H1 (cell line): ENCODE measurements around the gene SLCO2A1.

Experiments
- RFX5 ChIP-seq: IDR thresholded peaks from 2 replicates; pipeline ENCODE4 v1.6.1; 2011; ENCODE audit warnings: low read depth, low read length, improper control_type of control experiment, borderline replicate concordance
- TF ChIP-seq, protein P1 (sequence below): IDR thresholded peaks from 2 replicates; pipeline ENCODE4 v1.6.1; 2012; ENCODE audit warnings: low read length, inconsistent platforms

- TF ChIP-seq, protein P1, sequence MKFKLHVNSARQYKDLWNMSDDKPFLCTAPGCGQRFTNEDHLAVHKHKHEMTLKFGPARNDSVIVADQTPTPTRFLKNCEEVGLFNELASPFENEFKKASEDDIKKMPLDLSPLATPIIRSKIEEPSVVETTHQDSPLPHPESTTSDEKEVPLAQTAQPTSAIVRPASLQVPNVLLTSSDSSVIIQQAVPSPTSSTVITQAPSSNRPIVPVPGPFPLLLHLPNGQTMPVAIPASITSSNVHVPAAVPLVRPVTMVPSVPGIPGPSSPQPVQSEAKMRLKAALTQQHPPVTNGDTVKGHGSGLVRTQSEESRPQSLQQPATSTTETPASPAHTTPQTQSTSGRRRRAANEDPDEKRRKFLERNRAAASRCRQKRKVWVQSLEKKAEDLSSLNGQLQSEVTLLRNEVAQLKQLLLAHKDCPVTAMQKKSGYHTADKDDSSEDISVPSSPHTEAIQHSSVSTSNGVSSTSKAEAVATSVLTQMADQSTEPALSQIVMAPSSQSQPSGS: no peak
- no peak for TF ChIP-seq RFX5
Measured at GRCh38 chr3:133956982-133957381, 72.7 kb downstream of the SLCO2A1 start.
